Stimulated activated CD8-positive, alpha-beta memory T cell treated with anti-CD3 and anti-CD28 coated beads, Interleukin-7, amount 100 ng/mL, for 24 hours (primary cell): ENCODE data around the gene PITRM1.

Experiments used
- DNase-seq: peaks from one replicate; pipeline ENCODE4 v3.0.0-alpha.2; 2020; ENCODE audit warnings: low read depth

Gene PITRM1

DNA sequence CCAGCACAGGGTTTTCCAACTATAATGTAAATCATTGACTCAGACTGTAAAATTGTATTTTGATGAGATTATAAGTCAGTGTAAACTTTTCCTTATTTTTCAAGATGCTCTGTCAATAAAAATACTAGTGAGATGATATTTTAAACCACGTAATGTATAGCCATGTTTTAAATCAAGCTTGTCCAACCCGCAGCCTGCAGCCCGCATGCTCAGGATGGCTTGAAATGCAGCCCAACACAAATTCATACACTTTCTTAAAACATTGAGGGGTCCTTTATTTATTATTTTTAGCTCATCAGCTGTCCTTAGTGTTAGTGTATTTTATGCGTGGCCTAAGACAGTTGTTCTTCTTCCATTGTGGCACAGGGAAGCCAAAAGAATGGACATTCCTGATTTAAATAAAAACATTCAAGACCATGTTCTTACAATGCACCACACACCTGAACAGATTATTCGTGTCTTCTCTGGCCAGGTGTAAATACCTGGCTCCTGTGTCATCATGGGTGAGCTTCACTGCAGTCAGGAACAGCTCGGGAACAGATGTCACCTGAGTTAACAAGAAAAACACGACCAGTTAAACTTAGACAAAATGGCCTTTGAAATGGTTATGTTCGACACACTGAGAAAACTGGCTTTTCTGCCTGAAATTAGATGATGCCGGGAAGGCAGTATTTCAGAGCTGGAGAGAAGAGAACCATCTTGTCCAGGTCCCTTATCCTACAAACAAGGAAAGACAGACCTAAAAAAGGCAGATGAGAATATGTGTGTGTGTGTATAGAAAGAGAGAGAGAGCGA lies 5.9 kb downstream of the PITRM1 start:
- DNase-seq, result no peak

DNA sequence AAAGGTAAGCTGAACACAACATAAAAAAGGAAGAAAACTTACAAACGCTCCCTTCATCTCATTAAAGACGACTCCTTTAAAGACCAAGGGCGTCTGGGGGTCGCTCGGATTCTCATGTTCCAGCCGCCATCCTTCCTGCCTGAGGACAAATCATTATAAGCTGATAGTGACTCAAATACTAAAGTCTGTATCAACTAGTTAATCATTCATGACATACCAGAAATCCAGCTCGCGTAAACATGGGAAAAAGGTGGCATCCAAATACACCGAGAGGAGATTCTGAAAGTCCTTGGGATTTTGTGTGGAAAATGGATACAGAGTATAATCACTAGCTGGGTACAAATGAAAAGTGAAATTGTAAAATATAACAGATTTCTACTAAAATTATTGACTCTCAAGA lies 7.4 kb downstream of the PITRM1 start:
- no peak for DNase-seq

DNA sequence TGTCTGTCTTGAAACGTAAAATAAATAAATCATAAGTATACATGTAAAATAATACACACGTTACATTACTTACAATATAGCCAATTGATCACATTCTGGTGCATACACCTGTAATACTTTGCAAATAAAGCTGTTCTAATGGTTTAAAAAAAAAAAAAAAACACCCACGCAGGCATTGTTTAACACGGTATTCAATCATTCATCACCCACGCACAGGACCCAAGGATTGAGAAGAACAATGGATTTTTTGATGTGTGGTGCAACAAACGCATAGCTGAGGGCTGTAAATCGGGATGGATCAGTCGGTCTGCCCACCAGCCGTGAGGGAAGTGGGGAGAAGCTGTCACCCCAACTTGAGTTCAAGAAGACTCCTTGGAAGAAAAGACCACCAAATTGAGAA lies 8.7 kb downstream of the PITRM1 start:
- DNase-seq, result no peak

DNA sequence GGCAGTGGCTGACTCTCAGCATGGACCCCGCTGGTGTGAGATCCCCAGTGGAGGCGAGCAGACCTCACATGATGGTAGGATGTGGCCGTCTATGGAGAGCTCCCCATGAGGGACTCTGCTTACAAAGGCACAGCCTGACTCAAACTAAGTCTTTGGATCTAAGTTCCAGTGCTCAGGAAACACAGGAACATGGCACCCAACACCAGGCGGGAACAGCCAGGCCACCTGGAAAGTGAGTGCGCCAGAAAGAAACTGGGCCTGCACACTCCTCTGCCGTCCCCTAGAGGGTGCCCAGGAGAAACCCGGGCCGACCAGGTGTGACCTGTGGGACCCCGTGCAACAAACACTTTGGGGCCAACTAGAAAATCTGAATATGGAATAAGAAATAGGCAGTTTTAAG lies 10.0 kb downstream of the PITRM1 start:
- DNase-seq, result no peak

DNA sequence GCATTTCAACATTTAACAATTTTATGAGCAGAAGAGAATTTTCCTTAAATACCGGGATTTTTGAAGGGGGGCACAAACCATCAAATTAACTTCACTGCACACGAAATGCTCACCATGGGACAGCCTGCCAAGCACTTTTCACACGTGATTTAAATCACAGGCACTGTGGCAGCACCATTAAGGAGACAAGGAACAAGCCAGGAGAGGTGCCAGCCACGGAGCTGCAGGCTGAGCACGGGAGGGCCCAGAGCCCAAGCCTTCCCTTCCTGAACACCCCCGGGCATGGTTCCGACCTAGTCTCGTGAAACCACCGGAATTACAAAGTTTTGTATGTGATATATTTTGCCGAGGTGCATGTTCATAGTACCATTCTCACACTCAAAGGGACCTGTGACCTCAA lies 13.4 kb downstream of the PITRM1 start:
- DNase-seq, result no peak

DNA sequence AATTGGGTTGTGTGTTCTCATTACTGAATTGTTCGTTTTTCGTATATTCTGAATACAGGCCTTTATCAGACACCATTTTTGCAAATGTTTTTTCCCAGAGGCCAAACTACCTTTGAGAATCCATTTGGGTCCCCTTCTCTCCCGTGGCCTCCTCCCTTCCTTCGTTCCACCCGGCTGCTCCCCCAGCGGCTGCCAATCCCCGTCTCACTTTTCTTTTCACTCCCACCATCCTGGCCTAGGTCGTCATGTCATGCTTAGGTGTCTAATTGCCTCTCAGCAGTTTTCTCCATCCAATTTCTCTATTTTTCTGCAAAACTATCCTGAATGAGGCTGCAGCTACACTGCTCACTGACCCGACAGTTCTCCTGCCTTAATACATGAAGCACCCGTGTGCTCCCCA lies 17.9 kb downstream of the PITRM1 start:
- no peak for DNase-seq

DNA sequence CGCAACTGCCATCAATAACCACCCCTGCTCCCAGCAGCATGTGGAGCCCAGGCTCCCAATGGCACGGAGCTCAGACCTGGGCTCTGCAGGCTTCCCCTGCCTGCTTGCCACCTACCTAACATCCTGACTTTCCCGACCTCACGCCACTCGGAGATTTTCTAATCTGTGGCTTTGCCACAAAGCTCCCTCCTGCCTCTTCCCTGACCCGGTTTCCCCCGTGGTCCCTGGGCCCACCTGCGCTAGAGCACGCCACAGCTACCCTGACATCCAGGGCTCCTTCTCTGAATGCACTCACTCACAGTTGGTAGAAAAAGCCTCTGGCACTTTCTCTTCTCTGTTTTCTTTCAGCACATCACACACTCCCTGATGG lies 20.0 kb downstream of the PITRM1 start:
- DNase-seq, result no peak

DNA sequence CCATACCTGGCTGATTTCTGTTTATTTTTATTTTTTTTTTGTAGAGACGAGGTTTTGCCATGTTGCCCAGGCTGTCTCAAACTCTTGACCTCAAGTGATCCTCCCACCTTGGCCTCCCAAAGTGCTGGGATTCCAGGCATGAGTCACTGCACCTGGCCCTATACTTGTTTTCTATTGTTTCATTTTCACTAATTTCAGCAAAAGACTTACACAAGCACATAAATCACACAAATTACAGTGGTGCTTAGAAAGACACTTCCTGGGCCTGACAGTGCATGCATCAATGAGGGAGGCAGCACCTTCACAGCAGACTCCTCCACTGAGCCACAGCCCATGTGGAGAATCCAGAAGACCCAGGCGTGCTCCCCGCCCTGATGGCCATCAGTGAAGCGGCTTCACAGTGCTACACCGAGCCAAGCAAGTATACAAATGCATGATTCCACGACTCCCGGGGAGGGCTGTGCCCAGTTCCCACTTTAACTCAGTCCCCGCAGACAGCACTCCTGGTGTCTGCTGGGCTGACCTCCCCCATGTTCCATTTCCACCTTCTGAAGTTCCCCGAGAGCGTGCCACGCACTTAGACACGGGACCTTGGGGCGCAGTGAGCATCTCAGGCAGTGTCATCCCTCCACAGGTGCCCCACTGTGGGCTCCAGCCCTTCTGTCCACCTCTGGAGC lies 20.6 kb downstream of the PITRM1 start:
- no peak for DNase-seq

DNA sequence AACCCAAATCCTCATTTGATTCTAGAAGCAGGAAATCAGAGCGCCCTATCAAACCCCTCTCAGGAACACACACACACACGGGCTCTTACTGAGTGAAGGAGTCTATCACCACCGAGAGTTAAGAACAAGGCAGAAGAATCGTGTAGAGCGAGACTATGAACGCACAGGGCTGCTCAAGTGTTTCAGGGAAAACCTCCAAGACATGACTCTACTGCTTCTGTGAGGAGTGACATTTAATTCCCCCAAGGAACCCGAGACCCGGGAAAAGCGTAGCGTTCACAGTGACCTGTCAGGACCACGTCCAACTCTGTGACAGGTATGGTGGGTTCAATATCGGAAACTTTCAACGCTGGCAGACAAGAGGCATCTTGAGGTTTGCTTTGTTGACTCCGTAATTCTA lies 21.6 kb downstream of the PITRM1 start:
- no peak for DNase-seq

DNA sequence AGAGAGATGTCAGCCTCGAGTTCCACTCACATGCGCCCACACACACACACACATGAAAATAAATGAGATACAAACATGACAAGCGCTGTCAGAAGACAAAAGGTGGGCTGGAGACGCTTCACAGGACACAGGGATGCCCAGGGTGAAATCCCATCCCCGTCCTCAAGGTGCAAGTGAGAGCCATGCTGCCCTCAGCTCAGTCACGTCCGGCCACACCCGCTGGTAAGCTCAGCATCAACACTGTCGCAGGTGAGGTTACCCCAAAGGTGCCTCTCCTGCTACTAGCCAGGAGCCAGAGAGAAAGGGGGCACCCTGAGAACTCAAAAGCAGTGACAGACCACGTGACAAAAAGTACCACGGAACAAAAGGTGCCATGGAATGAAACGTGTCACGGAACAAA lies 22.2 kb downstream of the PITRM1 start:
- no peak for DNase-seq

DNA sequence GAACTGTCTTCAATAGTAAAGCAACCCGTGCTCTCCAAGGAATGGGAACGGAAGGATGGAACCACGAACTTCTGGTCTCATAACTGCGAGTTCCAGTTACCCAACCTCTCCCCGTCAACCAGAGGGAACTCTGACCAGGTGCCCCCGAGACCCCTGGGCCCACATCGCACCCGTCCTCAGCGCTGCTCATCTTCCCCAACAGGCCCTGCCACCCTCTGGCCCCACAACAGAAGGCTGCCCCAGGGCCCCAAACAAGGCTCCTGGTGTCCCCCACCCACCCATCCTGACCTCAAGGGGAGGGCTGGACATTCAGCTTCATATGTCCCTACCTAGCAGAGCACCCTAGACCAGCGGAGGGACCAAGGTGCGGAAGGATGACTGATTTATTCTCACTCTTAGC lies 22.7 kb downstream of the PITRM1 start:
- DNase-seq, result no peak

DNA sequence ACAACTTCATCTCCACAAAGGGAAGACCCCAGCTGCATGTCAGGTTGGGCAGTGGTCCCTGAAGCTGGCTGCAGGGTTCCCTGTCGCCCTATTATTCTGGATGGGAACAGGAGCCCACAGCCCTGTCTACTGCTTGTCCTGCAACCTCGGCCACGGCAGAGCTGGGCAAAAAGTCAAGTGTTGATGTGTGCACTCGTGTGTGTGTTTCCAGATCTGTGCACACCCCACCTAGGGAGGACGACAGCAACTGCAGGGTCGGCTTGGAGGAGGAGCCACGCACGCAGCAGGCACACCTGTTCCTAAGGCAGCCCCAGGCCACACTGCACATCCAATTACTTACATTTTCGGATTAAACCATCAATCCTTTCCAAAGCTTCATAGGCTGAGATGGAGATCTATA lies 23.6 kb downstream of the PITRM1 start:
- DNase-seq, result no peak

DNA sequence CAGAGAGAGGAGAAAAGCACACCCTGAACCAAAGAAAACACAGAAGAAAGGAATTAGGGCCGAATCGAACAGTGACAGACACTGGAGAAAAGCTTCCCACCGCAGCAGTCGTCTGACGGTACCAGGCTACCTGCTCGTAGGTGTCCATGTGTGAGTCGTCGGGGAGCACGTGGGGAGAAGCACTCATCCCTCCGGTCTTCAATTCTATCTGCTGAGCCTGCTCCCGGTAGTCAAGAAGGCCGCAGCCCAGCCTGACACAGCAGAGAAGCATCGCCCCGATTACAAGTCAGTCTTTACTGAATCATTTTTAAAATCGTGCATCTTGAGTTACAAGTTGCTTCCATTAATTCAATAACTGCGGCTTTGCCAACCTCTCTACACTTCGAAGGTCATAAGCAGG lies 24.5 kb downstream of the PITRM1 start:
- DNase-seq, result no peak

DNA sequence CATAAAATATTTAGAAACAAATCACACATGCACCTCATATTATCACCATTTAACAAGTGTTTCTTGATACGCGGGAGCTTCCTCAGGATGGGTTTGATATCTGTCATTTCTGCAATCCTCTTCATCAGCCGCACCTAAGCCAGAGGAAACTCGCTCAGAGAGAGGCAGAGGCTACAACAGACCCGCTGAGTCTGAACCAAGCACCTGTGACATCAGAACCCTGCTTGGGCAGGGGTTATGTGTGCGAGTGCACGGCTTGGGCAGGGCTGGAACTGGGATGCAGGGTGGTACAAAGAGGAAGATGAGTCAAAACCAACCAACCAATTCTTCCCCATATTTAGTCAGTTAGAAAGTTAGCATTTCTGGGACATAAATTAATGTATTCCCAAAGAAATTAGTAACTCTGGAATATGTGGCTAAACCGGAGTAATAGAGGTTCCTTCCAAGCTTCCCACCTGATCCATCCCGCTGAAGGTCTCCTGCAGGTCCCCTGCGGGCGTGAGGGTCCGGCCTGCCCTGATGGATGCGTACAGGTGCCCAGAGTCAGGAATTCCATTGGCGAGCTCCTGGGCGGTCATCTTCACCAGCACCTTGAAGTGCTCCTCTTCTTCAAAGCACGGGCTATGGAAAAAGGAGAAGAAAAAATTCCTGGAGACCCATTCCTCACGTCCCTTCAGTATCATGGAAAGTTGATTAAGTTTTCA lies 25.3 kb downstream of the PITRM1 start:
- no peak for DNase-seq

DNA sequence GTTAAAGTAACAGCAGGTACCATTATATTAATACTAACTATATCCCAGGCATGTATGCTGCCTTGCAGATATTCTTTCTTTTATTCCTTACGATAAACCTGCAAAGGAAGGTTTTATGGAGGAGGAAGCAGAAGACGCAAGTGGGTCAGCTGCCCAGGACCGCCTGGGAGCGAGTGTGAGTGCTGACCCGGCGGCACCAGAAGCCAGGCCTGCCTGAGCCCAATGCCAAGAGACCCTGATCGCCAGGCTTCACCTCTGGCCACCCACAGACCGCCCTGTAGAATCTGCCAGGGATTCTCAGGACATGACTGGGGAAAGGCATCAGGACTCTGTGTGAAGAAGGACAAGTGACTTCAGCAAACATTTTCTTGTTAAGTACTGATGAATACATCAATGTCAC lies 26.3 kb downstream of the PITRM1 start:
- no peak for DNase-seq

DNA sequence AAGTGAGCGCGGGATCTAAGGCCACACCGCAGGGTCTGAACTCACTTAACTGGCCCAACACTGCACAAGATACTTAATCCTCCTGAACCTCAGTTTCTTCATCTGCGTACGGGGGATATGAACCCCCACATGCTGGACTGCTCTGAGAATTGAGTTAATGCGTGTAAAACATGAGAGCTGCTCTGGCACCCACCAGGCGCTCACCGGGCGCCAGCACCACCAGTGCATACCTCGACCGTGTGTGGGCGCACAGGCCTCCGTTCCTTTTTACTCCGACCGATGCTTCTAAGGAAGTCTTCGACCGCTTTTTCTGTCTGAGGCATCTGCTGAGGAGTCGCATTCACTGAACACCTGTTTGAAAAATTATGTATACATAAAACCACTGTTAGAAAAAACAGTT lies 27.2 kb downstream of the PITRM1 start:
- no peak for DNase-seq

DNA sequence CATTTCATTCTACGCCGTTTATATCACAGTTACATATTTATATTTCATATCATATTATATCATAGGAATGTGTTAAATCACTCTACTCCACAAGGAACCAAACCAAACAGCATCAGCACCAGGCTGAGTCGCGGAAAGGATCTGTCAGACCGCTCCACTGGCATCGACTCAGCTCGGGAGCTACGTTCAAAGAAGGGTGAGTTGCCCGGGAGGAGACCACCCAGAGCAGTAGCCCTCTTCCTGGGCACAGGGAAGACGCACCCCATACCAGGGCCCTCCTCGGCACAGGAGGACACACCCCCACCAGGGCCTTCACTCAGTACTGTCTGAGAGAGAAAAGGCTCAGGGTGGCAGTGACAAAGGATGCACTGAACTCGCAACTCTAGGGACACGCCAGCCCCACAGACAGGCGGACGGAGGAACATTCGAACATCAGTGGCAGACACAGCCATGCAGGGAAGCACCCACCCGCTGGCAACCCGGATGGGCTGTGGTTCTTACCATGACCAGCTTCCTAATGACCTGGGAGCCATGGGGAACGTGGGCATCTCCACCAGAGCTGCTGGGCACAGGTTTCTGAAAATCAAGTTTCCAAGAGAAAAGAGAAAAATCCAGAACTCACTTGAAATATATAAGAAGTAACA lies 28.7 kb downstream of the PITRM1 start:
- DNase-seq, result no peak

DNA sequence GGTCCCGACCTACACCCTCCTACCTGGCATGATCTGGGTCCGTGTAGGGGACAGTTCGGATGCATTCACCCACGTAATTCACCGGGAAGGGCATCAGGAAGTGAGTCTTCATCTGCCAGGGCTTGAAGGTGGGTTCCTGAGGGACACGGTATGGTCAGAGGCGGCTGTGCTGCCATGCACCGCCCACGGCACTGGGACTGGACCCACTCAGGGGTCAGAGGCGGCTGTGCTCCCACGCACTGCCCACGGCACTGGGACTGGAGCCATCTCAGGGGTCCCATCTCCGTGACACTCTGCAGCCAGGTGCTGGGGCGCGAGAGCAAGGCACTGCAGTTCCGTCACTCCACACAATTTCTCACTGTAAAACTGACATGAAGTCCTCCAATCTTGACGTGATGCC lies 29.2 kb downstream of the PITRM1 start:
- no peak for DNase-seq

DNA sequence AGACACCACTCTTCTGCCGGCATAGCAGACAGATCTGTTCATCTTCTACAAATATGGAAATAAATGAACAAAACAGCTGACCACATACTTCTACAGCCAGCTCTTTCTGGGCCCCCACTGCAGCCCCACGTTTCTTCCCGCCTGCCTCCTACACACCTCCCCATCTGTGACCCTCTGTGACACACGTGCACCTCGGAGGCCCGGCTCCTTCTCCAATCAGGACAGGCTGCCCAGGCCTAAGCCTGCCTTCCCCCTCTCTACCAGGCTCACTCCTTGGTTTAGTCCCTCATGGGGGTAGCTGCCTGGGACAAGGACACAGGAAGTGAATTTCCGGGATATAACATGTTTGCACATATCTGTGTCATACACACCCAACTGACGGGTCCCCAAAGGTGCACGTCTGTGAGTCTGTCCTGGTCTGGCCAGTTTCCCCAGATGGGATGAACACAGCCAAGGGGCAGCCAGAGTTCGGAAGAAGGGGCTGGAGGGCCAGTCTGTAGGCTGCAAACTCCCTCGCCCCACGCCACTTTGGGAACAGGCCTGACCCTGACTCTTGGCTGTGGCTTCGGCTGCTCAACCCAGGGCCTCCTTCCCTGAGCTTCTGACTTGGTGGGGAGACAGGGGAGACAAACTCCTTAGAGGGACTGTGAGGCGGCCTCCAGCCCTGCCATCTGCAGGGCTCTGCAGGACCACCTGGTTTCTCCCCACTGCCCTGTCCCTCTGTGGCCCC lies 30.3 kb downstream of the PITRM1 start:
- no peak for DNase-seq

DNA sequence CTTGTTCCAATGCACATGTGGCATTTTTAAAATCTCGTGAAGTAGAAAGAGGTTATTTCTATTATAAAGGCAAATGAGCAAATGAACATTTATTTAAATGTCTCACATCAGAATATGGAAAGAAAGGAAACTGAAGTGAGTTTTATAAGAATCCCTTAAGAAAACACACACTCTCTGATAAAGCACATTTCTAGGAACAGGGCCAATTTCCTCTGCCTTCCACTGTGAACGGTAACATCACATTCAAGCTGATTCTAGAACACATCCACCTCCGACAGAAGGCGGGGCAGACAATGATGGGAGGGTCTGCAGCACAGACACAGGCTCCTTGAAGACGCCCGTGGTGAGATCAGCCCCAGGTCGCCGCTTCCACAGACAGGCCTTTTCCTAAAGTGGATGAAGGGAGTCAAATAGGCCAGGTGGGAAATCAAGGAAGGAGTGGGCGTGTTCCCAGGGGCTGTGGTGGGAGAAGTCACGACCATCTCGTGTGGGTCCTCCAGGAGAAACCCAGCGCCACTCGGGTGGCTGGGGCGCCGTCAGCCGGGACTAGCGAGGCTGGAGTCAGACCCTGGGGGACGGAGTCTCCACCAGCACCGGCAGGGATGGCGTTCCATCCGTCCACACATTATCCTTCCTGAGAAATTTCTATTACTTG lies 31.1 kb downstream of the PITRM1 start:
- DNase-seq, result no peak

DNA sequence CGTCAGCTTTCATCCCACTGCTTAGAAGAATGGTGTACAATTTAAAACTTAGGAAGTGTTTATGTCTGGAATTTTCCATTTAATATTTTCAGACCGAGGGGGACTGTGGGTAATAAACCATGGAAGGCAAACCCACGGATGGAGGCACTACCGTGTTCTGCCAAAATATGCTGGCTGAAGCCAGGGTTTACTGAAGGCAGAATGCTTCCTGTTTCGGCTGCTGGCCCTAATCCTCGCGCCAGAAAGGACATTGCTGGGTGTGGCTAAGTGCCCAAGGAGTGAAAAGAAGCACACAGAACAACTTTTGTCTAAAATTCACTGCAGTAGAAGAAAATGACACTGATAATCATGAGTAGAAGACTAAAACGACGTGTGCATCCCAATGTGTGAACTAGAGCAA lies 32.3 kb downstream of the PITRM1 start:
- DNase-seq, result no peak
